ENCODE results near the gene CCL17. TPM values are rescaled to one million over a fixed set of nuclear protein-coding genes. Genes with fewer than 3 reads are reported as not detected.

CCL17 gene
- total and polyA plus RNA-seq, 9 of the 15 experiments (the other 6 are each of a cell fraction or from before 2014, with no cell fraction given): not detected

Other genes with a start within 250 kb of the CCL17 start
Only the 7 nearest of the 13 such genes appear.
- gene PLLP, start 120.1 kb upstream of the CCL17 start, total RNA-seq (2014; rRNA removed): 0.09 TPM in 1 of 2 replicates, not detected in the other
- 0.11 and 0.22 TPM in 2 replicates for gene PLLP, start 120.1 kb upstream of the CCL17 start, total RNA-seq (2014; rRNA removed; fragmentation: Illumina TruSeq; extraction: Trizol)
- gene PLLP, start 120.1 kb upstream of the CCL17 start, total RNA-seq (2015; rRNA removed; fragmentation: Illumina TruSeq; extraction: Trizol): 0.11 and 0.51 TPM in 2 replicates
- 0.38 and 0.42 TPM in 2 replicates for gene PLLP, start 120.1 kb upstream of the CCL17 start, total RNA-seq (2021)
- gene PLLP, start 120.1 kb upstream of the CCL17 start, polyA plus RNA-seq (2011; rRNA removed): 0.96 and 1.2 TPM in 2 replicates
- gene PLLP, start 120.1 kb upstream of the CCL17 start, polyA plus RNA-seq (2014; fragmentation: Illumina TruSeq; extraction: Trizol): 0.25 and 0.42 TPM in 2 replicates
- under 1 TPM; 0.10 to 0.15 TPM for gene PLLP, start 120.1 kb upstream of the CCL17 start, polyA plus RNA-seq (2014; fragmentation: Nextera tagmentation; extraction: Ambion mirVana)
- gene PLLP, start 120.1 kb upstream of the CCL17 start, polyA plus RNA-seq (2014; rRNA removed): 0.27 and 1.7 TPM in 2 replicates
- not detected in 2 replicates for gene CCL22, start 46.0 kb upstream of the CCL17 start, total RNA-seq (2014; rRNA removed)
- gene CCL22, start 46.0 kb upstream of the CCL17 start, total RNA-seq (2014; rRNA removed; fragmentation: Illumina TruSeq; extraction: Trizol): not detected in 2 replicates
- not detected in 2 replicates for gene CCL22, start 46.0 kb upstream of the CCL17 start, total RNA-seq (2015; rRNA removed; fragmentation: Illumina TruSeq; extraction: Trizol)
- gene CCL22, start 46.0 kb upstream of the CCL17 start, total RNA-seq (2021): 0.29 and 0.60 TPM in 2 replicates
- gene CCL22, start 46.0 kb upstream of the CCL17 start, polyA plus RNA-seq (2011; rRNA removed): not detected in 2 replicates
- gene CCL22, start 46.0 kb upstream of the CCL17 start, polyA plus RNA-seq (2014; fragmentation: Illumina TruSeq; extraction: Trizol): 0.10 TPM in 1 of 2 replicates, not detected in the other
- under 1 TPM; 0.04 to 0.07 TPM for gene CCL22, start 46.0 kb upstream of the CCL17 start, polyA plus RNA-seq (2014; fragmentation: Nextera tagmentation; extraction: Ambion mirVana)
- 0.04 TPM in 1 of 2 replicates, not detected in the other for gene CCL22, start 46.0 kb upstream of the CCL17 start, polyA plus RNA-seq (2014; rRNA removed)
- not detected in 2 replicates for gene CX3CL1, start 32.3 kb upstream of the CCL17 start, total RNA-seq (2014; rRNA removed)
- gene CX3CL1, start 32.3 kb upstream of the CCL17 start, total RNA-seq (2014; rRNA removed; fragmentation: Illumina TruSeq; extraction: Trizol): not detected in 2 replicates
- gene CX3CL1, start 32.3 kb upstream of the CCL17 start, total RNA-seq (2015; rRNA removed; fragmentation: Illumina TruSeq; extraction: Trizol): not detected in 2 replicates
- gene CX3CL1, start 32.3 kb upstream of the CCL17 start, total RNA-seq (2021): 0.09 and 0.16 TPM in 2 replicates
- gene CX3CL1, start 32.3 kb upstream of the CCL17 start, polyA plus RNA-seq (2011; rRNA removed): not detected in 2 replicates
- not detected in 2 replicates for gene CX3CL1, start 32.3 kb upstream of the CCL17 start, polyA plus RNA-seq (2014; fragmentation: Illumina TruSeq; extraction: Trizol)
- not detected for gene CX3CL1, start 32.3 kb upstream of the CCL17 start, polyA plus RNA-seq (2014; fragmentation: Nextera tagmentation; extraction: Ambion mirVana)
- not detected in 2 replicates for gene CX3CL1, start 32.3 kb upstream of the CCL17 start, polyA plus RNA-seq (2014; rRNA removed)
- gene CIAPIN1, start 42.6 kb downstream of the CCL17 start, total RNA-seq (2014; rRNA removed): 79.2 and 100 TPM in 2 replicates
- 78.2 and 83.6 TPM in 2 replicates for gene CIAPIN1, start 42.6 kb downstream of the CCL17 start, total RNA-seq (2014; rRNA removed; fragmentation: Illumina TruSeq; extraction: Trizol)
- 71.8 and 74.6 TPM in 2 replicates for gene CIAPIN1, start 42.6 kb downstream of the CCL17 start, total RNA-seq (2015; rRNA removed; fragmentation: Illumina TruSeq; extraction: Trizol)
- gene CIAPIN1, start 42.6 kb downstream of the CCL17 start, total RNA-seq (2021): 95.7 and 102 TPM in 2 replicates
- 98.1 and 104 TPM in 2 replicates for gene CIAPIN1, start 42.6 kb downstream of the CCL17 start, polyA plus RNA-seq (2011; rRNA removed)
- gene CIAPIN1, start 42.6 kb downstream of the CCL17 start, polyA plus RNA-seq (2014; fragmentation: Illumina TruSeq; extraction: Trizol): 85.8 and 87.4 TPM in 2 replicates
- 100 to 1,000 TPM; 256 to 263 TPM for gene CIAPIN1, start 42.6 kb downstream of the CCL17 start, polyA plus RNA-seq (2014; fragmentation: Nextera tagmentation; extraction: Ambion mirVana)
- 68.3 and 72.8 TPM in 2 replicates for gene CIAPIN1, start 42.6 kb downstream of the CCL17 start, polyA plus RNA-seq (2014; rRNA removed)
- 74.4 and 98.2 TPM in 2 replicates for gene COQ9, start 42.7 kb downstream of the CCL17 start, total RNA-seq (2014; rRNA removed)
- 62.5 and 65.5 TPM in 2 replicates for gene COQ9, start 42.7 kb downstream of the CCL17 start, total RNA-seq (2014; rRNA removed; fragmentation: Illumina TruSeq; extraction: Trizol)
- gene COQ9, start 42.7 kb downstream of the CCL17 start, total RNA-seq (2015; rRNA removed; fragmentation: Illumina TruSeq; extraction: Trizol): 68.9 and 71.4 TPM in 2 replicates
- gene COQ9, start 42.7 kb downstream of the CCL17 start, total RNA-seq (2021): 63.3 and 63.7 TPM in 2 replicates
- gene COQ9, start 42.7 kb downstream of the CCL17 start, polyA plus RNA-seq (2011; rRNA removed): 139 and 143 TPM in 2 replicates
- 92.0 and 110 TPM in 2 replicates for gene COQ9, start 42.7 kb downstream of the CCL17 start, polyA plus RNA-seq (2014; fragmentation: Illumina TruSeq; extraction: Trizol)
- gene COQ9, start 42.7 kb downstream of the CCL17 start, polyA plus RNA-seq (2014; fragmentation: Nextera tagmentation; extraction: Ambion mirVana): 10 to 100 TPM; 35.0 to 55.2 TPM
- 84.2 and 102 TPM in 2 replicates for gene COQ9, start 42.7 kb downstream of the CCL17 start, polyA plus RNA-seq (2014; rRNA removed)
- 131 and 139 TPM in 2 replicates for gene POLR2C, start 57.9 kb downstream of the CCL17 start, total RNA-seq (2014; rRNA removed)
- 89.3 and 90.1 TPM in 2 replicates for gene POLR2C, start 57.9 kb downstream of the CCL17 start, total RNA-seq (2014; rRNA removed; fragmentation: Illumina TruSeq; extraction: Trizol)
- gene POLR2C, start 57.9 kb downstream of the CCL17 start, total RNA-seq (2015; rRNA removed; fragmentation: Illumina TruSeq; extraction: Trizol): 92.3 and 93.9 TPM in 2 replicates
- gene POLR2C, start 57.9 kb downstream of the CCL17 start, total RNA-seq (2021): 77.2 and 84.5 TPM in 2 replicates
- gene POLR2C, start 57.9 kb downstream of the CCL17 start, polyA plus RNA-seq (2011; rRNA removed): 163 and 170 TPM in 2 replicates
- 107 and 131 TPM in 2 replicates for gene POLR2C, start 57.9 kb downstream of the CCL17 start, polyA plus RNA-seq (2014; fragmentation: Illumina TruSeq; extraction: Trizol)
- 10 to 100 TPM; 70.3 to 87.4 TPM for gene POLR2C, start 57.9 kb downstream of the CCL17 start, polyA plus RNA-seq (2014; fragmentation: Nextera tagmentation; extraction: Ambion mirVana)
- 97.5 and 108 TPM in 2 replicates for gene POLR2C, start 57.9 kb downstream of the CCL17 start, polyA plus RNA-seq (2014; rRNA removed)
- gene DOK4, start 81.7 kb downstream of the CCL17 start, total RNA-seq (2014; rRNA removed): 14.4 and 18.9 TPM in 2 replicates
- 2.3 and 3.2 TPM in 2 replicates for gene DOK4, start 81.7 kb downstream of the CCL17 start, total RNA-seq (2014; rRNA removed; fragmentation: Illumina TruSeq; extraction: Trizol)
- gene DOK4, start 81.7 kb downstream of the CCL17 start, total RNA-seq (2015; rRNA removed; fragmentation: Illumina TruSeq; extraction: Trizol): 8.3 and 9.3 TPM in 2 replicates
- 11.0 and 11.4 TPM in 2 replicates for gene DOK4, start 81.7 kb downstream of the CCL17 start, total RNA-seq (2021)
- 10.8 and 11.3 TPM in 2 replicates for gene DOK4, start 81.7 kb downstream of the CCL17 start, polyA plus RNA-seq (2011; rRNA removed)
- 6.5 and 9.5 TPM in 2 replicates for gene DOK4, start 81.7 kb downstream of the CCL17 start, polyA plus RNA-seq (2014; fragmentation: Illumina TruSeq; extraction: Trizol)
- gene DOK4, start 81.7 kb downstream of the CCL17 start, polyA plus RNA-seq (2014; fragmentation: Nextera tagmentation; extraction: Ambion mirVana): under 1 TPM; 0.10 TPM
- 12.4 and 16.4 TPM in 2 replicates for gene DOK4, start 81.7 kb downstream of the CCL17 start, polyA plus RNA-seq (2014; rRNA removed)